HG02943 (cell line): ENCODE measurements around the gene KNCN.

Source experiments
- ATAC-seq: cut with Tn5 transposase; IDR thresholded peaks from one replicate; pipeline ENCODE4 v1.9.1; 2021; ENCODE audit warnings: mild to moderate bottlenecking, low read depth, moderate library complexity; ENCODE audit not compliant: unreplicated experiment

Gene KNCN

DNA sequence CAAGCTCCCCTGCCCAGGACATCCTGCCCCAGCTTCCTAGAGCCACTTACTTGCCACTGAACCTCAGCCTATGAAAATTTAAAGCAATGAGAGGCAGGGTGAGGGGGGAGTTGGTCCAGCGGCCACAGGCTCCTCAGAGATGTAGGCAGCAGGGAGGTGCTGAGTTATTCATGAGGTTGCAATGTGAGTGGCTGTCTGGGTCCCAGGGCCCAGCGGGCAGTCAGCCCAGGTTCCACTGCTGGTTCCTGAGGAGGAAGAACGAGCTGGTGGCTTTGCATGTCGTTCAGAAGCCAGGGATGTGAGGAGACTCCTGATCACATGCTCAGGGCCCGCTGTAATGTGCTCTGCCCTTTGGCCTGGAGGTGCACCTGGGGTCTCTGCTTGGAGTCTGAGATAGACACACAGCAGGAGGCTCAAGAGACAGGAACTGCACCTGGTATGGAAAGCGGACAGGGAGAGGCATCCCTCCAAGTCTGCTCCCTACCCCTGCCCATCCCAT is at the start of gene KNCN:
KNCN (minus strand) TSS at position 51 of the 499 bp plus-strand sequence. CDS start 432 bp downstream, outside the sequence.
- no peak for ATAC-seq

DNA sequence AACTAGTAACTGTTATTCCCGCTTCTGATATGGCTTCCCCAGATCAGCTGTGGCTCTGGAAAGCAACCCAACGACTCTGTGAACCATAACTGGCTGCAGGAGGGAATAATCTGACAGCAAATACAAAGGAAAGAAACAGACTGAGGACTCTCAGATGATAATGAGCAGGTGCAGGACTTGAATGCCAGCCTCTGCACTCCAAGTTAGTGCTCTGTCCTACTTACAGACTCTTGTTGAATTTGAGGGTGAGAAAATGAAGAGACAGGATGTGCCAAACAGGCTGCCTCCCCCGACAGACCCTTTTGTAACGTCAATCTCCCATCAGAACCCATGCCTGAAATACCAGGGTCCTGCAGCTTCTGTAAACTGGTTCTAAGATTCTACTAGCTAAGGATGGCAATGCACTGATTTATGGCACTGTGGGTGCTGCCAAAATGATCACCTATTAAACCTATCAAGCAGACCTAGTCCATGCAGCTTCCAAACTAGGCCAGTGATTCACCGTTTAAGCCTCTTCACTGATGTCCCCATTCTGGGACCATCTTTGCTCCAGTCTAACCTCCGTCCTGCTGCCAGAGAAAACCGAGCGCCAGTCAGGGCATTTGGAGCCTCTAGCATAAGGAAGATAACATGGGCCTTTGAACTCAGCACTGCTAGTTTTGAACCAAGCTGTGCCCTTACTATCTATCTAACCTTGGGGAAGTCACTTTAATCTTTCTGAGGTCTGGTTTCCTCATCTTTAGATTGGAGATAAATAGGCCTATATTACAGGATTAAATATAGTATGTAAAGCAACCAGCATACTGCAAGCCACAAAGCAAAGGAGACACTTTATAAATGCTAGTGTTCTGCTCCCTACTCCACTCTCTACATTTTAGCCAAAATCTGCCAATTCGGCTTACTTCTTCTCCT is 47.9 kb upstream of the KNCN start:
- ATAC-seq = no peak

- ATAC-seq = no peak
Observed at GRCh38 chr1:46596846-46597245, 45.4 kb upstream of the KNCN start.

DNA sequence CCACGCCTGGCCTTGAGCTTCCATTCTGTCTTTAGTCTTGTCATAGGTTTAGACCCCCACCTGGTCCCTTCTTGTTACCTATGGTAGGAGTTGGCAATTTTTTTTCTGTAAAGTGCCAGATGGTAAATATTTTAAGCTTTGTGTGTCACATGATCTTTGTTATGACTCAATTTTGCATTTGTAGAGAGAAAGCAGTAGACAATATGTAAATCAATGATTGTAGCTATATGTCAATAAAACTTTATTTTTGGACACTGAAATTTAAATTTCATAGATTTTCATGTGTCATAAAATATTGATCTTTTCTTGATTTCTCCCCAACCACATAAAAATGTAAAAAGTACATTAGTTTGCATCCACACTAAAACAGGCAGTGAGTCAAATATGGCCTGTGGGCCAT is 44.6 kb upstream of the KNCN start:
- no peak for ATAC-seq

DNA sequence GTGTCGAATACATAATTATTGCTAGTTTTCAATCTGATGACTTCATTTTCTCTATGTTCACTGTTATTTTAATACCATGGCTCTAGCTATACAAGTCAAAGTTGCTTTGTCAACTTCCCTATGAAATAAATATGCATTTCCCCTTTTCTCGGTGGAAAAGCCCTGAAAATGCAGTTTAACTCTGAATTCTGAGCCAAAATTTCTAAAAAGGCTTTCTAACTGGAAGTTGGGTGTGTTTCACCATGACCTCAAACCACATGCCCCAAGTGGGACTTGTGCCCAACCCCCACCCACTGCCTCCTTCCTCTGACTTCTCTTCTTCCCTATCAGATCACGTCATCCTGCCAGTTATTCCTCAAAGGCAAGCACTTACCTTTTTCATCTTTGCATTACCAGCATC is 43.7 kb upstream of the KNCN start:
- no peak for ATAC-seq

DNA sequence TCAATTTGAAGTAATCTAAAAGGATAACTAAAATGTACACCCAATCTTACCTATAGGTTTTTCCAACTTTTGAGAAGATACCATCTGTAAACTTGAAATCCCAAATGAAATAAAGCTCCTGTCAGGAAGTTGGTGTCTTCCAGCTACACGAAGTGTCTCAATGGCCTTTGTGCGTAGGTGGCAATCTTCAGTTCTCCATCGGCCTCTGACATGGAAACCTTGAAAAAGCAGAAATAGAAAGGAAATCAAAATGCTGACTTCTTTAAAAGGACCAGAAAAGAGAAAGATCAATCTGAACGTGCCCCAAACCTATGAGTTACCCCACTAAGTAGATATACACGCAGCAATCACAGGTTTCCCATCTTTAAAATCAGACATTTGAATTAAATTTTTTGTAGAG is 42.6 kb upstream of the KNCN start:
- ATAC-seq = no peak

DNA sequence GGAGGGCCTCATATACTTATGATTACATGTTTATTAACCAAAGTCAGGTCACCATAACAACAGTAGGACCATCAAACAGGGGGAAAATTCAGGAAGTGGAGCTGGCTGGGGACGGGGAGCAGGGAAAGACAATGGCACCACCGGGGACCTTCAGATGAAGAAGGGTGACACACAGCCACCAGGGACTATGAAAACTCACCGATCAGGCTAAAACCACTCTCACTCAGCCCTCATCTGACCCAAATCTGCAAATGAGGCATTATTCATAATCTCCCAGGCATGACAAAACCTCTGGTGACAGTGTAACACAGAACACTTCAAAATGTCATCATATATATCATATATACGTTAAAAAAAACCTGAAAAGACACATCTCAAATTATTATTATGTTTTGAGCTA is 41.4 kb upstream of the KNCN start:
- ATAC-seq = no peak

DNA sequence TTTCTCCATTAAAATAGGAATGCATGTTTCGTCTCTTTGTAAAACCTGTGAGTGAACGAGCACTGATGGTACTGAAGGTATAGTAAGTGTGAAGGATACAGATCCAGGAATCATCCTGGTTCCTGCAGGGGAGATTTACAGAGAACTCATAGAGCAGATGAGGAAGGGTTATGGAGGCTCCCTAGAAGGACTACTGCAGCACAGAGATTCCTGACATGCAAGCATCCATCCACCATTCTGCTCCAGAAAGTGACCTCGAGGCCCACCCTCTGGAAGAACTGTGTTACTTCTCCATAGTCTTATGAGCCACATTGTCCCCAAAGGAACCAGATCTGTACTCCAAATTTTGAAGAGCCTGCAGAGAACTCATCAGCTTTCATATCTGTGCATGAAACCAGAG is 38.1 kb upstream of the KNCN start:
- no peak for ATAC-seq

DNA sequence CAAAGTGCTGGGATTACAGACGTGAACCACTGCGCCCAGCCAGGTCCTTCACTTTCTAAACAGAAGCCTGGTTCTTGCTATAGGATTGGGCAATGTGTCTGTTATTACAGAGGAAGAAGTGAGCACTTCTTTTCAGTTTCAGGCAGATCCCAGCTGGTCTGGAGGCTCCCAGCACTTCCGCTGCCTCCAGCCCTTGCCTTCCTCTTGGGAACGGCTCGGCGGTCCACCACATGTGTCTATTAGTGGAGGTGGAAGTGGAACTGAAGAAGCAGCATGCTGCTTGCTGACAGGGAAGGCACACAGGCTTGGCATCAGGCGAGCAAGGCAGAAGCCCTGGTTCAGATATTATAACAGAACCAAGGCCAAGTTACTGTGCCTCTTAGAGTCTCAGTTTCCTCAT is 35.6 kb upstream of the KNCN start:
- no peak for ATAC-seq

- no peak for ATAC-seq
Observed at GRCh38 chr1:46585312-46585938, 34.0 kb upstream of the KNCN start.

DNA sequence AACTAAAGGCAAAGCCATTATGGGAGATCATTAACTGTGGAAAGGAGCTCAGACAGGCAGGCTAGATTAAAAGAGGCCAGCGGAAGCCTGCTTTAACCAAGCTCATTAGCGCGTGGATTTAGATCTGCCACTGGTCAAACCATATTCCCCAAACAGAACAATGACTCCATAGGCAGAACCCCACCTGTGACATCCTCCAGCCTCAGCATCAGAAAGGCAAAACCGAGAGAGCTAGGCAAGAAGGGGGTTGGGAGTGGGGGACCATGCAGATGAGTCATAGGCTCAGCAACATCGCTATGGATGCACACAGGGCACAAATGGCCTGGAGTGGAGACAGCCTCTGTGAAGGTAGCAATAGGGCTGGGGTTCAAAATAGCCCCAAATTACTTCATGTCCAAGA is 32.0 kb upstream of the KNCN start:
- no peak for ATAC-seq

- ATAC-seq = no peak
Observed at GRCh38 chr1:46582972-46583371, 31.5 kb upstream of the KNCN start.

DNA sequence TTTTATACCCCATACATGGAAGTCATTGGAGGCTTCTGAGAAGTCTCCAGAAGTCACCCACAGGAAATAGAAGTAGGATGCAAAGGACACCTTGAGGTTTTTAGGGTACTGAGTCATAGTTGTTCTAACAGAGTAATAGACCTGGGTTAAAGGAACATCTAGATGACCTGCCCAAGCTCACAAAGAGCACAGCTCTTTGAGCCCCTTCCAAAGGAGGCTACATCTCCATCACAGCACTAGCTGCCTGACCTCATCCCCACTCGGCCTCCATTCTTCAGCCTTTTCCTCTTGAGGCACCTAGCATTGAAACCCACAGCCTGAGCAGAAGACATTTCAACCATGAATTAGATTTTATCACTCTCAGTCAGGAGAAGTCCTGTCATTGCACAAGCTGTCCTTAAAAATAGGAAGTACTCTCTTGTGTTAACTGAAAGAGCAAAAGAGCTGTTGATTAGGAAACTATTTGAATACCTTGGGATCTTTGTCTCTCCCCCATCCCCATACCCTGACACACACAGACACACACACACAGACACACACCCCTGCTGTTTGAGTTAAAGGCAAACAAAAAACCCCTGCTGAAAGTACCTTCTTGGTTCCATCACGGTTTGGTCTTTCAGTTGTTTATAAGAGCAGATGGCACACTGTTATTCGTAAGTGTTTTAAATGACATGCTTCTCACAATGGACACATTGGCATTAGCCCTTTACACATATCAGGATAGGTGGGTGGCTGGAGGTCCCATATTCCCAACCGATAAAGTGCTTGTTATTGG is 30.4 kb upstream of the KNCN start:
- no peak for ATAC-seq

DNA sequence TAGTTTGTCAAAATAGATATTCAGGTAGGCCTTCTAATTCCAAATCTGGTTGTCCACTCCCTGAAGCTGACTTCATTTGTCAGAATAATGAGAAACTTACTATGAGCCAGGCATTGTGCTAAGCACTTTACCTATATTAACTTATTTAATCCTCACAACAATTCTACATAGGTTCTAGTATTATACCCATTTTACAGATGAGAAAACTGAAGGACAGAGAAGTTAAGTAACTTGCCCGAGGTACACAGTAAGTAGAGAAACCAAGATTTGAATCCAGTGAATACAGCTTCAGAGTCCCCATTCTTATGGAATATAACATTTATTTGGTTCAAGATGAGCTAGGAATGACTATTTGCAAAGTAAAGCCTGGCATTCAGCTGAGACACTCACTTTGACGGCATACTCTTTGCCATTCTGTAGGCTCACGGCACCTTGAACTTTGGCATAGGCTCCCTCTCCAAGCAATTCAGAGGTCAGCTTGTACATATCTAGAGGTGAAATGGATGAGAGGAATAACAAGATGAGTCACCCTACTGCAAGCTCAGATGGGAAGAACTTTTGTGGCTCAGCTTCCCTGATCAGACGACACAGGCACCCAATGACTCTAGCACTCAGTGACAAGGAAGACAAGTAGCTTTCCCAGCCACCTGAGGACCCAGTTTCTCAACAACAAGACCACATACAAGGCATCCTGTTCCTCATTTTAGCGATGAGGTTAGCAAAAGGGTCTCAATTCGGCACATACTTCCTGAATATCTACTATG is 28.9 kb upstream of the KNCN start:
- ATAC-seq = no peak

DNA sequence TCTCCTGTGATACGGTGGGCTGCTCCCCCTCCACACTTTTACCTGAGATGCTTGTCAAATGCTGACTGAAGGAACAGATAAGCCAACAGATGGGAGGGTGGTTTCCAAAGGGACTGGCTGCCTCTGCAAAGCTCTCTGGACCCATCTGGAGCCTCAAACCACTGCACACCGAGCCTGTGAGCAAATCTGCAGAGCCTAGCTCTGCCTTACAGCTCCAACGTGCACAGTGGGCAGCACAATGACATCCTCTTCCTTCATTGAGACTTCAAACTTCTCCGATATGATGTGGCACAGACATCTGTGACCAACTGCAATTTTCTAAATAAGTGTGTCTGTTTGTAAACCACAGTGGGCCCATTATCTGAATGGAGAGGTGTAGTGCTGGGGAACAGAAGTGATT is 26.2 kb upstream of the KNCN start:
- ATAC-seq = no peak

GRCh38 chr1:46576596-46576995 is 25.1 kb upstream of the KNCN start:
- ATAC-seq = no peak

DNA sequence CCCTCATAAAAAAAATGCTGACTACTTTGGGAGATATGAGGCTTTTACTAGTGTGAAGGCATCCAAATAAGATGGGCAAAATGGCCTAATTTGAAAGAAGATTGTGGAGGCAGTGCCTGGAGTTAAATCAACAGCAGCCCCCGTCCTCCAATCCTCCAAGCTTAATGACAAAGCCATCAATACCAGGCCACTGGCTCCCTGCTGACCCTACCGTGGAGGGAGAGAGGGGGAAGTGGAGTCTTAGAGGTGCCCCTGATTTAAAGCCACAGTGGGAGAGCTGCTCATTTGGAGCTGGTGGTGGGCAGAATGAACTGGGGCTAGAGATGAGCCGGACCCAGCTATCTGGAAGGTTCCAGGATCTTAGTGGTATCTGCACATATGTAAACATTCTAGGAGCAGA is 24.3 kb upstream of the KNCN start:
- ATAC-seq = no peak

DNA sequence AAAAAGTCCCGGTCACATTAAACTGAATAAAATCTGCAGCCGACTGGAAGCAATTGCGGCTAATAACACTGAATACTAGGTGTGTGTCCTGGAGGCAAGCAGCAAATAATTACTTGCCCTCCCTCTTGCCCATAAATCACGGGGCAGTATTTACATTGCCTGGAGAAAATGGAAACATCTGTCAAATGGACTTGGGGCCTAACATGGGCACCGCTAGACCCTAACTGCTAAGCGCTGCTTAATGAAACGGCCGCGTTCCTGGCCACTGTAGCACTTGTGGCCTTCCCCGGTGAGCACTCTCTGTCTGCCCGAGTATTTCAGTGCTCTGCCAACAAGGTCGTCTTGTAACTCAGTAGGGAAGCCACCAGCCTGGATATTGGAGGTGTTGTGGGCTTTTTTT is 23.9 kb upstream of the KNCN start:
- no peak for ATAC-seq

- no peak for ATAC-seq
Observed at GRCh38 chr1:46571691-46572225, 20.3 kb upstream of the KNCN start.
